ENCODE data around the gene PRRG2.

The PRRG2 gene

DNA sequence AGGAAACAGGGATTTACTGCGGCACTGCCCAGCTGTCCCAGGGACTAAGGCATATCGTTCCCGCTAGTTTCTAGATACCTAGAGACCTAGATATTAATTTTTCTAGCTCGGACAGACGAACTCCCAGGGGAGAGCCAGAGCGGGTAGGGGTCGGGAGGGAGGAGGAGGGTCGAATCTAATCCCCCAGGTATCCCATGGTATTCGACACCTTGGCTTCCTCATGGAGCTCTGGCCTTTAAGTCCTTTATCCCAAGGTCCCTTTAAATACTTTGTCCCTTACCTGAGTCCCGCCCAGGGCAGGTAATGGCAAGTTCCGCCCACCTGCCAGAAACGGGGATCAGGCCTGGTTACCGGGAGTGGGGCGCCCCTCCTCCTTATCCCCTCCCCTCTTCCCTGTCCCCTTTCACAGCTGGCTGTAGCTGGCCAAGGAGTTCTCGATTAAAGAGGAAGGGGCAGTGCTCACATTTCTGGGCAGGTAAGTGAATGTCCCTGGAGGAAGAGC is at the start of gene PRRG2:
PRRG2 (plus strand) TSS at position 310 of the 502 bp plus-strand sequence. CDS start 1,904 bp downstream, outside the sequence.
- no peak for DNase-seq

DNA sequence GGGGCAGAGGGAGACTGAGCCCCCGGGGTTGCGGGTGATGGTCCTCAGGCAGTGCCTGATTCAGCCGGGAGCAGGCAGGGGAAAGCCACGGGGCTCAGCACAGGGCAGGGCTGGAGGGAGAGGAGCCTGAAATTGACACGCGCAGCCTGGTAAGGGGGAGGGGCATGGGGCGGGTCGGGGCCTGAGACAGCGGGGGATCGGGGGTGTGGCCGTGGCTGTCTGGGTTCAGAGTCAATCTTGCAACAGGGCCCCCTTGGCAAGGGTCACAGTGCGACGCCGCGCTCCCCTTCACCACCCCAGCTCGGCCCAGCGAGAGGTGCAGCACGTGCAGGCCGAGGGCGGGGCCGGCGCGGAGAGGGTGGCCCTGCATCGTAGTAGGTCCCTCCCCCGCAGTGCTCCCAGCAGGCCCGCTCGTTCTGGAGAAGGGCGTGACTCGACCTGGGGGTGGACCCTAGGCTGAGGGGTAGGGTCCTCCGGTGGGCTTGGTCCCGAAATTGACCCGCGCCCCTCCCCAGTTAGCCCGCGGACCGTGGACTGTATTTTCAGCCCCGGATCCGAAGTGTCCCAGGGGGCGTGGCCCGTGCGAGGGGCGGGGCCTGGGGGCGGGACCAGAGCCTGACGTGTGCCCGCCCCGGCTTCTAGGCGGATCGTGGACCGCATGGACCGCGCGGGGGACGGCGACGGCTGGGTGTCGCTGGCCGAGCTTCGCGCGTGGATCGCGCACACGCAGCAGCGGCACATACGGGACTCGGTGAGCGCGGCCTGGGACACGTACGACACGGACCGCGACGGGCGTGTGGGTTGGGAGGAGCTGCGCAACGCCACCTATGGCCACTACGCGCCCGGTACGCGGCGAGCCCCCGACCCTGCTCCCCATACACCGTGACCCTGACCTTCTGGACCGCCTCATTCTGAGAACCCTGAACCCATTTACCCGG is 47.3 kb upstream of the PRRG2 start:
- peak; percentile 26 for DNase-seq

DNA sequence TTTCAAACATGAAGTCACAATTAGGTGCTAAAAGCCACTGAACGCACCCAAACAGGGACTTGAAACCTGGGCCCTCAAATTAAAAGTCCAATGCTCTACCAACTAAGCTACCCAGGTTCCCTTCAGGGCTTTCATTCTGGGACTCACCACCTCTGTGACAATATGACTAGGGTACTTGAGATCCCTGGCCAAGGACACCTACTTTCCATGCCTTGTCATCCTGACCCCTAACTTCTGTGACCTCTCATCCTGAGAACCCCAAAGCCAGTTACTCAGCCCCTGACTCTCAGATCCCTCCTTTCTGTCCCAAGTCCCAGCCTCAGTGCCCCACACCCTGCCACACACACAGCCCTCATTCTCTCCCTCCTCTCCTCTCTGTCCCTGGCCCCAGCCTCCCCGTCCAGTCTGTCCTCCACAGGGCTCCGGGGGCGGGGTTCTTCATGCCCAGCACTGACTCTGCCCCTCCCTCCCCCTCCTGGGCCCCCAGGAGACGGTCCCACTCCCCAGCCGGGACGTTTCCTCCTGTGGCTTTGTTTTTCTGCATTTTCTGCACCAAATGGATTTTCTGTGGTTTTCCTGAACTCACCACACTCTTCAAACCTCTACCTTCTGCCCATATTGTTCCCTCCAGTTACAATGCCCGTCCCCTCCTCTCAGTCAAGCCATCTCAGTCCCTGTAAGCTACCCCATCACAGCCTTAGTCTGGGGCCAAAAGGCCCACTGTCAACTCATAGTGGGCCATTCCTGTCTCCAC is 46.3 kb upstream of the PRRG2 start:
- DNase-seq, result no peak

DNA sequence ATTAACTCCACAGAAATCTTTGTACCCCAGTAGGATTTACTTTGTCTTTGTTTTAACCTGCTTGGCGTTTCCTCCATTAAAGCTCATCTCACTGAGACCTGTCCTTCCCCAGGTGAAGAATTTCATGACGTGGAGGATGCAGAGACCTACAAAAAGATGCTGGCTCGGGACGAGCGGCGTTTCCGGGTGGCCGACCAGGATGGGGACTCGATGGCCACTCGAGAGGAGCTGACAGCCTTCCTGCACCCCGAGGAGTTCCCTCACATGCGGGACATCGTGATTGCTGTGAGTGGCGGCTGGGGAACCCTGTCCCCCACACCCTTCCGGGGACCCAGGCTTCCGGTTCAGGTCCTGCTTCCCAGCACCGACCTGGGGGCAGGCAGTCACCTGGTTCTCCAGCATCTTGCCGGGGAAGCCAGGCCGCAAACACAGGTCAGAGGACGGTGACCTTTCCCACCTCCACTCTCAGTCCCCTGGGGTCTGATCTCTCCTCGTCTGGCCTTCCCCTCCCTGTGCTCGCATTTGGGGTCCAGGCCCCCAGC is 44.1 kb upstream of the PRRG2 start:
- no peak for DNase-seq

DNA sequence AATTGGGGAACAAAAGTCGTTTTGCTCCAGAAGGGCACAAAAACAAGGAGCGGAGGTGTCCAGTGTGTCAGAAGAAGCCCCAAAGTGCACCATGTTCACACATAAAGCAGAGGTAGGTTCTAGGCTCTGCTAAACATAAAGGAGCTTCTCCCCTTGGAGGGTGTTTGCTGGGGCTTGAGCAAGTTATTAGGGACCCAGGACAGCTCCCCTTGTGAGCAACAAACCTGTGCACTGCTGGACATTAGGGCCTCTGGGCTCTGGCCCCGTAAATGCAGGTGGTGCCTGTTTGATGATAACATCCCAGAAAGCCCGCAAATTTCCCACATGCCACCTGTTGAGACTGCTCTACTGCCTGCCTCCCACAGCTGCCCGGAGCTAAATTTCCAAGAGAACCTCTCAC is 42.5 kb upstream of the PRRG2 start:
- DNase-seq, result no peak

DNA sequence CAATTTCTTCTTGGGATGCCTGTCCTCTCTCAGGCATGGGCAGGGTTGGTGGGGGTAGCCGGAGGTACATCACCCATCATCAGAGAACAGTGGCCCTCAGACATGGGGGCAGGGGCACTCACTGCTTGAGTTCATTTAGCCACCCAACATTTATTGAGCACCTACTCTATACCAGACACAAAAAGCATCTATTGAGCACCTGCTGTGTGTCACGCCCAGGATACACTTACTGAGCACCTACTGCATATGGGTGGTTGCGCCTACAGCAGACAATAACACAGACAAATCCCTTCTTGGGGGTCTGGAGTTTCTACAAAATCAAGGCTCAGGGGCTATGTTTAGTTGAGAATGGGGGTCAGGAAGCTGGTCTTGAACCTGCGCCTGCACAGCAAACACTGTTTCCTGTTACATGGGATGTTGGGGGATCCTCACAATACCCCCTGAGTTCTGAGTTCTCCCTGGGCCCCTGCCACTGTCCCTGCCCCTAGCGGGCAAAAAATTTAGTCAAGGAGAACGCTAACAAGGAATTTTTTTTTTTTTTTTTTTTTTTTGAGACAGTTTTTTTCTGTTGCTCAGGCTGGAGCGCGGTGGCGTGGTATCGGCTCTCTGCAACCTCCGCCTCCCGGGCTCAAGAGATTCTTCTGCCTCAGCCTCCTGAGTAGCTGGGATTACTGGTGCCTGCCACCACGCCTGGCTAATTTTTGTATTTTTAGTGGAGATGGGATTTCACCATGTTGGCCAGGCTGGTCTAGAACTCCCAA is 41.7 kb upstream of the PRRG2 start:
- no peak for DNase-seq

DNA sequence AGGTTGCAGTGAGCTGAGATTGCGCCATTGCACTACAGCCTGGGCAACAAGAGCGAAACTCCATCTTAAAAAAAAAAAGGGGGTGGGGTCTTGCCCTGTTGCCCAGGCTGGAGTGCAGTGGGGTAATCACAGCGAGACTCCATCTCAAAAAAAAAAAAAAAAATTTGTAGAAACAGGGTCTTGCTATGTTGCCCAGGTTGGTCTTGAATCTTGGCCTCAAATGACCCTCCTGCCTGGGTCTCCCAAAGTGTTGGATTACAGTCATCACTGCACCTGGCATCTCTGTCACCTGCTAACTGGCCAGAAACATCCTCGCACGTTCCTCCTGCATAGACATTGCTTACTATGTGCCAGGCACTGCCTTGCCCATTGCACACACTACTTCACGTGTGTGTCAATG is 39.2 kb upstream of the PRRG2 start:
- no peak for DNase-seq

DNA sequence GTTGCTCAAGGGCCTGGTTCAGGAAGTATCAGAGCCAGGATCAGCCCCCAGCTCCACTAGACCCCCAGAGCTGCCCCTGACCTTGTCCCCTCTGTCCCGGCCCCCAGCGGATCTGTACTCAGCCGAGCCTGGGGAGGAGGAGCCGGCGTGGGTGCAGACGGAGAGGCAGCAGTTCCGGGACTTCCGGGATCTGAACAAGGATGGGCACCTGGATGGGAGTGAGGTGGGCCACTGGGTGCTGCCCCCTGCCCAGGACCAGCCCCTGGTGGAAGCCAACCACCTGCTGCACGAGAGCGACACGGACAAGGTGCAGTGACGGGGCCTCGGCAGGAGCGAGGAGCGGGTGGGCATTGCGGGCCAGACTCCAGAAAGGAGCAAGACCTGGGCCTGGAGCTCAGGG is 38.7 kb upstream of the PRRG2 start:
- no peak for DNase-seq

DNA sequence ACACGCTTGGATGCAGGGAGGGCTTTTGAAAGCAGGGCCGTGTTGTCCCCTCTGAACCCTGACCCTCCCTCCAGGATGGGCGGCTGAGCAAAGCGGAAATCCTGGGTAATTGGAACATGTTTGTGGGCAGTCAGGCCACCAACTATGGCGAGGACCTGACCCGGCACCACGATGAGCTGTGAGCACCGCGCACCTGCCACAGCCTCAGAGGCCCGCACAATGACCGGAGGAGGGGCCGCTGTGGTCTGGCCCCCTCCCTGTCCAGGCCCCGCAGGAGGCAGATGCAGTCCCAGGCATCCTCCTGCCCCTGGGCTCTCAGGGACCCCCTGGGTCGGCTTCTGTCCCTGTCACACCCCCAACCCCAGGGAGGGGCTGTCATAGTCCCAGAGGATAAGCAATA is 38.1 kb upstream of the PRRG2 start:
- DNase-seq, result no peak

DNA sequence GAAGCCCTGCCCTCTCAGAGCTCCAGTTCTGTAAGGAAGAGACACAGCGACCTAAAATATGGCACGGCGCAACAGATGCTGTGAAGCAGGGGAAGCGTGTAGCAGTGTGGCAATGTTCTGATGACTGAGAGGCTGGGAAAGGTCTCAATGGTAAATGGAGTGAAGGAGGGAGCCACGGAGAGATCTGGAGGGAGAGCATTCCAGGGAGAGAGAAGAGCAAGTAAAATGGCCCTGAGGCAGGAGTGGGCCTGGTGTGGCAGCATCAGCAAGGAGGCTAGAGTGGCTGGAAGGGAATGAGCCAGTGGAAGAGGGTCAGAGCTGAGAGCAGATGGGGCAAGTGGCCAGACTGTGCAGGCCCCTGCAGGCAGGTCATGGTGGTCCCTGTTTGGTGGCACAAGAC is 37.0 kb upstream of the PRRG2 start:
- DNase-seq, result no peak

DNA sequence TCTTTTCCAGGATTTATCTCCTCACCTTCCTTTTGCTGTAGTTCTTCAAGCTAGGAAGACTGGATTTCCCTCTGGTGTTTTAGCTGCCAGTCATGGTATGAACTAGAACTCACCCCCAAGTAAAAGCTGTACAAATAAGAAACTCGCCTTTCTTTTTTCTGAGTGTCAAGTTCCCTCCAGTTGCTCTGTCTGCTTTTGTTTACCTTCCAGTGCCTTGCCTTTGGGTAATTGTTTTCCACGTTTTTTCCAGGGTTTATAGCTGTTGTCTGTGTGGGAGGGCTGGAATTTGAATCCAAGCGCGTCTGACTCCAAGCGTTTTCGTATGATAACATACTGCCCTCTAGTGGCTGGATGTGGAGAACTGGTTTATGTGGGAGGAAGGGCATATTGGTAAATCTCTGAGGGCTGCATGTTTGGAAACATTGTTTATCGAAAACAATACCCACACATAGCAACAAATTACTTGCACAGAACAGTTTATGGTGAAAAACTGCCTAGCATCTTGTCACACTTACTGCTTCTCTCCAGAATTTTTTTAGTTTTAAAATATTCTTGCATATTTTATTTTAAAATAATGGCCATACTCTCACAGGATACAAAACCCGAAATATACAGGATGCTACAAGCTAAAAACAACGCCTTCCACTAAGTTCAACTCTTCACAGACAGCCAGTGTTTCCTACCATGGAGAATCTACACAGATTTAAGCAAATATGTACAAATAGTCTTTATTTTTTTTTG is 34.1 kb upstream of the PRRG2 start:
- DNase-seq, result peak; percentile 73

DNA sequence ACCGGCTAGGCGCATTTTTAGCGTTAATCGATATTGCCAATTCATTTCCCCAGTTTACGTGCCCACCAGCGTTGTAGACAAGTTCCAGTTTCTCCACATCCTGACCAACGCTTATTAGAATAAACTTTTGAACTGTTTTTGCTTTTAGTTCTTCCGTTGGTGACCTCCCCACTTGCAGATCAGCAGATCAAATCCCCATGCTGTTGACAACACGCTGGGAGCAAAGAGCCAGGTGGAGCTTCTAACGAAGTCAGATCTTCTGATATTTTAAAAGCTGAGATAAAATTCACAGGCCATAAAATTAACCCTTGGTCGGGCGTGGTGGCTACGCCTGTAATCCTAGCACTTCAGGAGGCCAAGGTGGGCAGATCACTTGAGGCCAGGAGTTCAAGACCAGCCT is 32.1 kb upstream of the PRRG2 start:
- DNase-seq, result no peak

DNA sequence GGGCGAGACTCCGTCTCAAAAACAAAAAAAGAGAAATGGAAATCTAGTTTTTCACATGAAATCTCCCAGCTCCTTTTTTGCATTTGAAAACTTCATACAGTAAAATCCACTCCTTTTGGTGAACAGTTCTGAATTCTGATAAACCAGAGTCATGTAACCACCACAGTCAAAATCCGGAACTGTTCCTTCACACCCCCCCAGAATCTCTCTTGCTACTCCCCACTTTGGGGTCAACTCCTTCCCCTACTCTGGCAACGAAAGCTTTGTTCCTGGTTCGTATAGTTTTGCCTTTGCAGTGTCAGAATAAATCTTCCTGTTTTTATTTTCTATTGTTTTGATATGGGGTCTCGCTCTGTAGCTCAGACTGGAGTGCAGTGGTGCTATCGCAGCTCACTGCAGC is 29.6 kb upstream of the PRRG2 start:
- no peak for DNase-seq

DNA sequence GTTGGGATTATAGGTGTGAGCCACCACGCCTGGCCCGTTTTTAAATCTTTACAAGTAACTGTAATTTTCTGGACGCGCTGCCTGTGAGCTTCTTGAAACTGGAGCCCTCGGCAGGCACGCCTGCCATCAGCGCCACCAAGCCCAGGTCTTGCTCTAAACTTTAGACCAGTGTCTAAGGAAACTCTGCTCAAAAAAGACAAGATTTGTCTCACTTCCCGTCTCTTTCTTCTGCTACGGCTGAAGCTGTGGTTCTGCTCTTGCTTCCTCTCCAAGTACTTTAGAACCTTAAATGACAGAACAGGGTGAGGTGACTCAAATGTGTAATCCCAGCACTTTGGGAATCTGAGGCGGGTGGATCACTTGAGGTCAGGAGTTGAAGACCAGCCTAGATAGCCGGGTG is 28.4 kb upstream of the PRRG2 start:
- no peak for DNase-seq

DNA sequence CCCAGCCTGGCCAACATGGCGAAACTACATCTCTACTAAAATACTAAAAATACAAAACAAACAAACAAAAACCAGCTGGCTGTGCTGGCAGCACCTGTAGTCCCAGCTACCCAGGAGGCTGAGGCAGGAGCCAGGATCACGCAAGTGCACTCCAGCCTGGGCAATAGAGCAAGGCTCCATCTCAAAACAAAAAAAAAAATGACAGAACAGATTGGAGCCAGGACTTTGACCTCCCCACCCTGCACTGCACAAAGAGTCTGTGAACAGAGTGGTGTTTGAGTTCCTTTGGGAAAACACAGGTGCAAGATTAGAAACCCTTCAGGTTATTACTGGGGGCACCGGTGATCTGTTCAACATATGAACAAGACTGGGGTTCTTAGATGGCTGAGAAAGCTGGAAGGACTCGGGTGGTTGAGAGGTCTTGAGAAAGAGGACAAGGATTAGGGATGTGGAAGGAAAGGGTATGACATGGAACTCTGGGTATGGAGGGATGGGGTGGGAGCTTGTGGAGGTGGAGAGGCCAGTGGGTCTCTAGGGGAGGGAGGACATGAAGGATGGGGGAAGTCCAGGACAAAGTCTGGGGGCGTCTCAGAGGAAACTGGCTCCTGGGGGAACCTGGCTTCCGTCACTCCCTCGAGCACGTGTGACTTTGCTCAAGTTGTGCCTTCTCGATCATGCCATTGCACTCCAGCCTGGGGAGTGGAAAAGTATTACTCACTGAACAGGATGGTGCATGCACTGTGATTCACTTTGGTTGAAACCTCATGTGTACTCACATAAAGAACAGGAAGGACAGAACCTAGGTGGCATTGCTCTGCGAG is 27.5 kb upstream of the PRRG2 start:
- DNase-seq, result peak; percentile 42

DNA sequence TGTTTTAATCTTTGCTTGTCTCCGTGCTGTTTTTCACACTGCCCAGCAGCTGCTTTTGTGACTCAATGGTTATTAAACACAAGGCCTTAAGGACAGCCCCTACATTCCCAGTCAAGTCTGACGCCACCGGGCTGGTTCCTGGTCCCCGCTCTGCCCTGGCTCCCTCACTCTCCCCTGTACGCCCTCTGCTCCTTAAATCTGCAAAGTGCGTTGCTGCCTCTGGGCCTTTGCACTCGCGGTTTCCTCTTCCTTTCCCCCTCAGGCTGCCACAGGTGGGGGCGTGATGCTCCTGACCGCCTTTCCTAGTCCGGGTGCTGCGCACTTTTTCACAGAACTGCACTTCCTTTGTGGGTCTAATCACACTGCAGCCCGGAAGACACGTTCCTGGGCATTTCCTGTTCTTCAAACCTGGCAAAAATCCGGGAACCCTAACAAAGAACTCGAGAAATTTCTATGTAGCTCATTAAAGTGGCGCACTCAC is 26.4 kb upstream of the PRRG2 start:
- no peak for DNase-seq

DNA sequence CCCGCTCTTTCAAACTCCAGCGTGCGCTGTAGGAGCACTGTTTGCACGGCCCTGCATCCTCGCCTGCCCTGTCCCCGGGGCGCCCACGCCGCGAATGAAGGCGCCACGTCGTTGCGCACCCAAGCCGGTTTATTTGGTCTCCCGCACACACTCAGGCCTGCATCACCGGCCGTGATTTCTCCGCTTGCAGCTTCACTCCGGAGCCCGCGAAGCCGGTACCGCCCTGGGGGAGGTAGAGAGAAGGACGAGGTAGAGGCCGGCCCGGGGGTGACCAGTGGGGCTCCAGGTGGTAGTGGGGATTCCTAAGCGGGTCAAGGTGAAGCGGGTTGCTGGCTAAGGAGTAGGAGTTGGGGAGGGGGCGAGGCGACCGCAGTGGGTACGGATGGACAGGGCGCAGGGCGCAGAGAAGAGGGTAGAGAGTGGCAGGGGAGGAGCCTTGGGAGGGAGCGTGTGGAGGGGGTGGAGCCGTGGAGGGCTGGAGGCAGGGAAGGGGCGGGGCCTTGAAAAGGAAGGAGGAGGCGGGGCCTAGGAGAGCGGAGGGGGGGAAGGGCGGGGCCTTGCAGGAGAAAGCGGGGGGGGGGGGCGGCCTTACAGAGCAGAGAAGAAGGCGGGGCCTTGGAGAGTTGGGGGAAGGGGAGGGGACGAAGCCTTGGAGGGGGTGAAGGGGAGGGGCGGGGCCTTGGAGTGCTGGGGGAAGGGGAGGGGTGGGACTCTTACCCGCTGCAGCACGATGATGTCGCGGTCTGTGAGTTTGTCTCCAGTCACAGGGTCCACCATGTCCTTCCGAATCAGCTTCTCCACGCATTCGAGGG is 25.3 kb upstream of the PRRG2 start:
- DNase-seq, result no peak

DNA sequence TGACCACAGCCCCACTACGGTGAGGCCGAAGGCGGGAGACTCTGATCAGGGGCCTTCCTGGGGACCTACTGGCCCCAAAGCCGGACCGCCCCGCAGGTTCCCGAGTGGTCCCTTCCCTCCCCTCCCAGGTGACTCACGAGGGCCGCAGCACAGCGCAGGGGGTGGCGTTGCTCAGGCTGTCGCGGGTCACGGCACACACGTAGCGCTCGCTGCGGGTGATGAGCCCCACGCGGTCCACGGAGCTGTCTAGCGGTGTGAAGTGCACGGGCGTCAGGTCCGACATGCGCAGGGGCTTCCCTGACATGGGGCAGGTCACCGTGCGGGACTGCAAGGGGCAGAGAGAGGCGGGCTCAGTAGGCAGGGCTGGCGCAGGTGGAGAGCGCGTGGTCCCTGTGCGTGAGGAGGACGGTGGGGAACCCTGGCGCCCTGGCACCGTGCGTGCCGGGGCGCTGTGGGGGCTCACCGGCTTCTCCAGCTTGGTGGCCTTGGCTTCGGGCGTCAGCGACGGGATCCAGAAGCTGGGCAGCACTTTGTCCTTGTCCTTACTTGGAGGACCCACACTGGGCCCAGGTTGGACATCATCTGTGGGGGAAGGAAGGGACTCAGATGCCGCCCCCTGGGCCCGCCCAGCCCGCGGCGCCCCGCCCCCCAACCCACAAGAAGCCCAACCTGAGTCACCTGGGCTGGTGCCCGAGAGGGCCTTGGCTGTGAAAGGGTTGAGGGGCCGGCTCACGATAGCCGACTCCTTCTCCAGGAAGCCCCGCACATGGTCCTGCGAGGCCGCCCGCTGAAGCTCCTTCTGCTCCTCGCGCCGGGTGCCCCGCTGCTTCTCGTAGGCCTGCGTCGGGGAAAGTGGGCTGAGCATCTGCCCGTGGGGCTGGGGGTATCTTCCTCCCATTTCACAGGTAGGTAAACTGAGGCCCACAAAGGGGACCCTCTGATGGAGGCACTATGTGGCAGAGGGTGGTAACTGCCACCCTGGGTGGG is 24.4 kb upstream of the PRRG2 start:
- no peak for DNase-seq
